NCI-H1436 treated with DMSO at 0.1 percent for 48 hours (cell line): ENCODE results near the gene RUBCNL.

ENCODE experiments used
- DNase-seq: peaks from one replicate; lab custom pipeline; 2025; lab: John Stamatoyannopoulos, UW

RUBCNL gene

DNA sequence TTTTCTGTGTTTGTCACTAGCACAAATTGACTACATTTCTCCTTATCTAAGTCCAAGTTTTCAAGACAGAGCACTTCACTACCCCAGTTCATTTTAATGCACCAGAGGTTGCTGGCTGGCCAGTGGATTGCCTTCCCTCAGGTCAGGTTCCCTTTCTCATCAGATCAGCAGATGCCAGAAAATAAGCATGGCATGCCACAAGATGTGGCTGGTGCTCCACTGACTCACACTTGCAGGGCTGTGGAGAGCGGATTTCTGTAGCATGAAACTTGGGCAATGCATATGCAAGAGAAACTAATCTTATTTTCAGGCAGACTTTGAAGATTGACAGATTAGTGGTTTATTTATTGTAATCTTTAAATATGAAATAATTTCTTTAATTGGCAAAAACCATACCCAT lies 79.5 kb downstream of the RUBCNL start:
- DNase-seq, result no peak

DNA sequence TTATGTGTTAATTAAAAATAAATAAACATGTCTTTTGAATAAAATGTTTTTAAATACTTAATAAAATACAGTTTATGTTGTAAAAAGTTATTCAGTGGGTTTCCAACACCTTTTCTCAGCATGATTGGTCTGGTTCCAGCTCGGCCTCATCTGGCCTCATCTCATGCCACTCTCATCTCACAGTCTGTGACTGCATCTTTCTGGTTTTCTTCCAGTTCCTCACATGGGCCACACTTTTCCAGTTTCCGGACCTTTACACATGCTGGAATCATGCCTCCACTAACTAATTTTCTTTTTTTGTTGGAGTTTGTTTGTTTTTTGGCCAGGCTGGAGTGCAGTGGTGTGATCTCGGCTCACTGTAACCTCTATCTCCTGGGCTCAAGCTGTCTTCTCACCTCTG lies 82.5 kb downstream of the RUBCNL start:
- no peak for DNase-seq

DNA sequence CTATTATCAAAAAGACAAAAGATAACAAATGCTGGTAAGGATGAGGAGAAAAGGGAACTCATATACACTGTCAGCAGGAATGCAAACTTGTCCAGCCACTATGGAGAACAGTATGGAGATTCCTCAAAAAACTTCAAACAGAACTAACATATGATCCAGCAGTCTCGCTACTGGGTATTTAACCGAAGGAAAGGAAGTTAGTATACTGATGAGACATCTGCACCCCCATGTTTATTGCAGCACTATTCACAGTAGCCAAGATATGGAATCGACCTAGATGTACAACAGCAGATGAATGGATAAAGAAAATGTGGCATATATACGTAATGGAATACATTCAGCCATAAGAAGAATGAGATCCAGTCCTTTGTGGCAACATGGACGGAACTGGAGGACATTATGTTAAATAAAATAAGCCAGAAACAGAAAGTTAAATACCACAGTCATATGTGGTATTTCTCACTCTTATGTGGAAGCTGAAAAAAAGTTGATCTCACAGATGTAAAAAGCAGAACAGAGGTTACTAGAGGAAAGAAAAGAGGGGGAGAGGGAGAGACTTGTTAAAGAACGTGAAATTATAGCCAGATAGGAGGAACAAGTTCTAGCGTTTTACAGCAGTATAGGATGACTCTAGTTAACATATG lies 83.2 kb downstream of the RUBCNL start:
- no peak for DNase-seq

DNA sequence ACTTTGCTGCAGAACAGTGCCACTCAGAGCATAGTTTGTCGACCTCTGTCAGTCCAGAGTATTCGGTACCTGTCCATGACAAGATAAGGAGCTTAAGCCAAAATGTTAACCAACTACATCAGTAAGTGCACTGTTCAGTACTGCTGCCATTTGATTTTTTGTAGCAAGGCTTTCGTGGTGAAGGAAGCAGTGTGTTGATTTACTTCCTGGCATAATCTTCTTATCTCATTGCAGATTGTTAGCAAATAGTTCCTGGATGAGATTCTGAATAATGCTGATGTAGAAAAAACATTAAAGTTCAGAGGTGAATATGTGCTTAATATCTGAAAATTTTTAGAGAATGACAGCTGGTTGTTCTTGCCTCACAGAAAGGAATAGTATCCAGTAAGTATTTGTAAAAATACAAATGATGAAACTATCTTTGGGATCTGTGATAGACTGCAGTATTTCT lies 89.7 kb downstream of the RUBCNL start:
- no peak for DNase-seq

DNA sequence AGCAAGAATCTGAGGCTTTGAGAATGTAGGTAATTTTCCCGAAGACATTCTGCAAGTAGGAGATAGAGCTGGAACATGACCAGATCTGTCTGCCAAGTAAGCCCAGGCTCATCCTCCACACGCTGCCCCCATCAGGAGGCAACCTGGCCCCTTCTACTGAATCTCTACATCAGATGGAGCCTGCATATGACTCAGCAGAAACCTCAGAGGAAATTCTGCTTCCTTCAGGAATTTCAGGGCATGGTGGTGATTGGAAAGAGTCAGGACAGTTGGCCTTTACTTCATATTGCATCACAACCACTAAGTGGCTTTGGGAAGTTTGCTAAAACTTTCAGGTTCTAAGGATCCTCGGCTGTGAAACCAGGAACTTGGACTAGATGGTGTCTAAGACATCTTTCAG lies 90.1 kb downstream of the RUBCNL start:
- no peak for DNase-seq

GRCh38 chr13:46296115-46296822 lies 90.8 kb downstream of the RUBCNL start:
- no peak for DNase-seq

DNA sequence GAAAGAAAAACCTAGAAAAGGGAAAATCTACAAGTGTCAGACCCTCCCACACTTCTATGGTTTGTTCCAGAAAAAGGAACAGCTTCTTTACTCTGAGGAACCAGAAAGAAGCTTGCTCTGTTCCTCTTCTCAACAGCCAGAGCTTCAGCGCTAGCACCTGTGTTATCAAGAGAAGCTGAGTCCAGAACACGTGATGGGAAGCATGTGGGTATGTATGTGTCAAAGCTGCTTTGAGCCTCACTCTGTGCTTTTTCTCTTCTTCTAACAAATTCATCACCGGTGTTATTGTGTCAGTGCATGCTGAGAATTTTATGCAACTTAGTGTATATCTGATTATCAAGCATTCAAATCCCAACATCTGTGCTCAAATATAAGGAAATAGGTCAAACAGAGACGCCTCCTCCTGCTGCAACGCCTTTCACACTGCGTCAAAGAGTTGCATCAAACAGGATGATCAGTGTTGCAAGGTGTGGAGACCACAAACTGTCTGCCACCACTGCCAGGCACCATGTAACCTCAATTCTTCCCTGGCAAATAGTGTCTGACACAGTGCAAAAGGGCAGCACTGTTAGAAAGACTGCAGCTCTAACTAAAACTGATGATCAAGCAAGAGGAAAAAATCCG lies 91.4 kb downstream of the RUBCNL start:
- no peak for DNase-seq

DNA sequence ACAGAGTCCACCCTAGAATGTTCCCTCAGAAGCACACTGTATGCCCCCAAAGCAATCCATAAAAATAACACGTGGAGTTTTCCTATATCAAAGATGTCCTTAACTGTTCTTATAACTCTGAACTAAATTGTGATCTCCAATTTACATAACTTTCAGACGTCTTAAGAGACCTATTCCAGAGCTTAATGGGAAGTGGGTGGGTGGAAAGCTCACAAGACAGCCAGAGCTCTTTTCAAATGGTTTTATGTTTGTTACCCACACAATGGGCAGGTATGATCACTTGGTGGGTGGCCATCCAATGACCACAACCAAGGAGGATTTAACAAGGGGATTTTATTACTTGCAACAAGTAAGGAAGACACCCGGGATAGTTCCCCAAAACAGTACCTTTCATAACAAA lies 93.6 kb downstream of the RUBCNL start:
- DNase-seq, result no peak
